Psoas muscle (tissue), 8 donors: ENCODE results near the gene MMD. TPM values are rescaled to one million over a fixed set of nuclear protein-coding genes. Genes with fewer than 3 reads are reported as not detected.

Source experiments
- ATAC-seq, 4 donors: fragments of 200-7000 bp; cut with Tn5 transposase; one replicate each; pipeline ENCODE4 v1.9.1; 2020; ENCODE audit warnings: moderate library complexity in 3 of 4, mild to moderate bottlenecking in 2 of 4
- DNase-seq, 2 donors: peaks; one replicate each; pipeline ENCODE4 v3.0.0-alpha.2; 2020
- H3K27ac ChIP-seq: fragments of 200-600 bp; one replicate; pipeline ENCODE4 v1.8.0; 2022
- H3K27me3 ChIP-seq, 3 donors: fragments of 200-600 bp in 1 of 3; one replicate each; pipeline versions ENCODE4 v1.6.1 to v1.8.0; 2013 to 2022; ENCODE audit warnings: low read length in 2 of 3, mild to moderate bottlenecking in 2 of 3, moderate library complexity in 1 of 3; ENCODE audit not compliant: insufficient read depth in 3 of 3
- H3K36me3 ChIP-seq, 2 donors: fragments of 200-600 bp in 1 of 2; one replicate each; pipeline versions ENCODE4 v1.6.1 to v1.8.0; 2013 to 2022; ENCODE audit warnings: low read depth in 1 of 2, mild to moderate bottlenecking in 1 of 2, moderate library complexity in 1 of 2; ENCODE audit not compliant: insufficient read depth in 1 of 2
- H3K4me1 ChIP-seq: fragments of 200-600 bp; one replicate; pipeline ENCODE4 v1.8.0; 2022
- H3K4me3 ChIP-seq: fragments of 200-600 bp; one replicate; pipeline ENCODE4 v1.8.0; 2022; ENCODE audit warnings: mild to moderate bottlenecking
- H3K9me3 ChIP-seq: fragments of 200-600 bp; one replicate; pipeline ENCODE4 v1.8.0; 2022
- CTCF ChIP-seq: fragments of 200-600 bp; IDR thresholded peaks from one replicate; pipeline ENCODE4 v1.8.0; 2022; ENCODE audit warnings: antibody characterized with exemption
- WGBS, 3 donors: extraction: QIAGEN DNeasy Blood & Tissue Kit; methylation state at CpG; one replicate each; pipeline versions ENCODE4 v1.1.6 to v1.1.7; 2013; 5-methylcytosine and 5-hydroxymethylcytosine counted together
- intact Hi-C, 2 donors: fragments of 100-400 bp; cut with DNase I; formaldehyde crosslinking; loops; one replicate each; pipeline versions ENCODE4 v1.11.0 to v1.14.2; 2022
- polyA plus RNA-seq, 3 donors: library from polyadenylated mRNA; stranded (reverse); fragments of 200-250 nt; gene quantifications; one replicate each; pipeline ENCODE4 v1.2.3, GENCODE V29; 2013
- total RNA-seq, 4 donors: library from RNA; stranded (reverse); fragmentation: NEBNext Ultra II Directional in 2 of 4; extraction: Animal tissue kit (Norgen Biotek cat#: 25700) in 2 of 4; gene quantifications; one replicate each; pipeline versions ENCODE4 v1.2.1 to v1.2.4, GENCODE V29; 2021 to 2023
- donor health status: healthy with polysubstance abuse.
- donor health status: DM: no; HTN: no; CAD: no; lungs with moderate emphysema.
- donor health status: Bipolar disorder and iron deficiency.
- donor health status: healthy.
- donor health status: DM: yes; HTN: yes; CAD: no.
- donor health status: DM: no; HTN: no; CAD: no.
- donor health status: DM: no; HTN: no; CAD: no.
- donor health status: DM: yes; HTN: yes; CAD: no.

MMD gene
- total and polyA plus RNA-seq, 7 donors: 3.0 to 11.0 (median 6.2) TPM

DNA sequence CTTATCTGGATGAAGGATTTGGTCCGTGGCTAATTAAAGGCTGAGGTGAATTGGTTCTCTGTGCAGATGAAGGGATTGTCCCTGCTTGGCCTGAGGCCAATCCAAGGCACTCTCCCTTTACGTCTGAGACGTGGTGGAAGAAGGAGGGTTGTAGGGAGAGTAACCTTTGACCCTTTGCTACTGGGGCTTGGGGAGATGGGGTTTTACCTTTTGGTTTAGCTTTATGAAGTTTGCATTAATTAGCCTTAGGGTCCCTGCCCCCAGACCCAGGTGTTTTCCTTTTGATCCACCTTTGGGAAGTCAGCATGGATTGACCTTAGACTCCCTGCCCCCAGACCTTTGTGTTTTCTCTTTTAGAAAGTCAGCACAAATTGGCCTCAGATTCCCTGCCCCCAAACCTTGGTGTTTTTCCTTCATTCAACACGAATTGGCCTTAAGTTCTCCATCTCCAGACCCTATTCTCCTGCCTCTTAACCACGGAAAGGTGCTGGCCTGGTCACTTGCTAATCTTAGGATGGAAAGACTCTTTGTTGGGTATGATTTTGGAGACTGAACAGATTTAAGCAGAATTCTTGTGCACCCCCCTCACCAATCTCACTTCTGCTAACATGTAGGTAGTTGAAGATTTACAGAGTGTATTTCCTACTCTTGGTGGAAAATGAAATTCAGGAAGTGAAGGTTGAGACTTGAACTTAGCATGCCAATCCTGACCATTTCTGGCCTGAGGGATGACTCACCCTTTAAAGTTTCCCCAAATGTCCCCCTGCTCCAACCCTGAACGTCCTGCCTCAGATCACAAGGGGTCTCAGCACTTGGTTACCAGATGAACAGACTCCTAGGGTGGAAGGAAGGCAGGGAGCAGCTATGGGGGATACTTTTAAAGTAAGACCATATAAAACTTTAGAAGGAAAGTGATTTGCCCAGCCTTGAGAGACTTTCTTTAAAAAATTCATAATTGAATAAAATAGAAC, 23.1 kb upstream of the MMD start:
- no peaks in the 10 kb centered on the region for H3K27me3 ChIP-seq
- no peak overlapping the region for H3K4me3 ChIP-seq
- no peak overlapping the region for H3K27ac ChIP-seq
- no peak for DNase-seq
- intact Hi-C loops: no loop called here
- ATAC-seq: no peak
- 69 to 70% (median 70%) methylated on average over 6 of the region's 6 CpGs for WGBS, 3 donors
- H3K36me3 ChIP-seq: no peaks in the 10 kb centered on the region
- no peaks in the 10 kb centered on the region for H3K9me3 ChIP-seq
- H3K4me1 ChIP-seq: peaks cover 5% of the 10 kb centered on the region
- no peak for TF ChIP-seq CTCF

DNA sequence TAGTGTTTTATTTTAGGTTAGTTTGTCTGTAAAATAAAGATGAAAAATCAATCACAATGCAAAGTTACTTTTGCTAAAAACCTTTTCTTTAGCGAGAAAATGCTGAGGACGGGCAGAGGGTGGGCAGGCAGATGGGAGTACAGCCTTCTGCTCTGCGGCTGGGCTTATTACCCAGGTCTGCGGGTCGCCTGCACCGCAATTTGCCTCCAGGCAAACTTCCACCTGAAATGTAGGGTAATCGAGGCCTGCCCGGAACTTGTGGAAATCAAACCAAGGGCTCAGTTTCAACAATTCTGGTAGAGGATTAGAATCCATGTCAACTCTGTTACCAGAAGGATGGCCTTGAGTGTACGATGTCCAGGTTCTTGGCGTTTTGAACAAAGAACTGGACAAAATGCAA, 22.3 kb upstream of the MMD start:
- Histone ChIP-seq H3K9me3 (no peaks in the 10 kb centered on the region), H3K27ac (no peak overlapping the region), H3K4me3 (no peak overlapping the region), H3K4me1 (peaks cover 5% of the 10 kb centered on the region), H3K27me3 (no peaks in the 10 kb centered on the region), H3K36me3 (no peaks in the 10 kb centered on the region)
- ATAC-seq: no peak
- no peak for TF ChIP-seq CTCF
- no peak for DNase-seq
- intact Hi-C loops: no loop called here
- WGBS, 3 donors: 90 to 97% (median 95%) methylated on average over 10 of the region's 10 CpGs

GRCh38 chr17:55442953-55443683, 21.5 kb upstream of the MMD start:
- Histone ChIP-seq H3K27me3 (no peaks in the 10 kb centered on the region), H3K4me3 (no peak overlapping the region), H3K4me1 (peaks cover 3% of the 10 kb centered on the region), H3K36me3 (no peaks in the 10 kb centered on the region), H3K27ac (no peak overlapping the region), H3K9me3 (no peaks in the 10 kb centered on the region)
- WGBS, 3 donors: 88 to 93% (median 88%) methylated on average over 6 of the region's 6 CpGs
- DNase-seq (no peak), ATAC-seq (no peak)
- intact Hi-C loops: no loop called here
- no peak for TF ChIP-seq CTCF

- H3K27me3 ChIP-seq: no peaks in the 10 kb centered on the region
- peaks cover 3% of the 10 kb centered on the region for H3K4me1 ChIP-seq
- H3K4me3 ChIP-seq: no peak overlapping the region
- no peak overlapping the region for H3K27ac ChIP-seq
- WGBS, 3 donors: 44 to 62% (median 52%) methylated on average over 5 of the region's 5 CpGs
- no peak for DNase-seq
- H3K9me3 ChIP-seq: no peaks in the 10 kb centered on the region
- no peak for ATAC-seq
- intact Hi-C loops: no loop called here
- no peaks in the 10 kb centered on the region for H3K36me3 ChIP-seq
- no peak for TF ChIP-seq CTCF
These were observed 20.8 kb upstream of the MMD start for GRCh38 chr17:55442462-55442861.
